Measurements from ENCODE around the gene SCYL1.

DNA sequence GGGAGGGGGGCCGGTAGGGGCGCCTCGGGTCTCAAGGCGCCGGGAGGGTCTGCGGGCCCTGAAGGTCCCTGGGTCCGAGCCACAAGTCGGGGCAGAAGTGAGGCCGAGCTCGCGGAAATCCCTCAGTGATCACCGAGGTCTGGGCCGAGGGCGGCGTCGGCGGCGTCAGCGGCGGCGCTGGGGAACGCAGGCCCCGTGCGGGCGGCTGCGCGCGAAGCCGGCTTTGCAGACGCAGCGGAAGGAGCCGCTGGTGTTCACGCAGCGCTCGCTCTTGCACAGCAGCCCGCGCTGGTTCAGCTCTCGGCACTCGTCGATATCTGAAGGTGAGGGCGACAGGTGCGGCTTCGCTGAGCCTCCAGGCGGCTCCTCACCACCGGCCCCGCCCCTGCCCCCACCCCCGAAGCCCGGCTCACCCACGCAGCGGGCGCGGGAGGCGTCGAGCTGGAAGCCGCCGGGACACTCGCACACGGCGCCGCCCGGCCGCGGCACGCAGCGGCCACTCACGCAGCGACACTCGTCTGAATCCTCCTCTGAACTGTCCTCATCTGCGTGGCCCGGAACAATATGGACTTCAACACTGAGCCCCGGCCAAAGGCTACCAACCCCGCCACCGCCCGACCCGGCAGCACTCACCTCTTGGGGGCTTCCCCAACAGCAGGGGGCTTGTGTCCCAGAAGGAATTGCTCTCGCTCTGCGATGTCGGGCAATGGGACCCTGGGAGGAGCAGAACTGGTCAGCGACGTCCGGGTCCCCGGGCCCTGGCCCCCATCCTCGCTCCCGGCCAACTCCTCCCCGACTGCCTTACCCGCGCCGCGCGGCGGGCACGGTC lies 14.2 kb downstream of the SCYL1 start:
- no peak for TF ChIP-seq EZH2 (IDR thresholded peaks at IDR 0.05)
- TF ChIP-seq, protein P1, sequence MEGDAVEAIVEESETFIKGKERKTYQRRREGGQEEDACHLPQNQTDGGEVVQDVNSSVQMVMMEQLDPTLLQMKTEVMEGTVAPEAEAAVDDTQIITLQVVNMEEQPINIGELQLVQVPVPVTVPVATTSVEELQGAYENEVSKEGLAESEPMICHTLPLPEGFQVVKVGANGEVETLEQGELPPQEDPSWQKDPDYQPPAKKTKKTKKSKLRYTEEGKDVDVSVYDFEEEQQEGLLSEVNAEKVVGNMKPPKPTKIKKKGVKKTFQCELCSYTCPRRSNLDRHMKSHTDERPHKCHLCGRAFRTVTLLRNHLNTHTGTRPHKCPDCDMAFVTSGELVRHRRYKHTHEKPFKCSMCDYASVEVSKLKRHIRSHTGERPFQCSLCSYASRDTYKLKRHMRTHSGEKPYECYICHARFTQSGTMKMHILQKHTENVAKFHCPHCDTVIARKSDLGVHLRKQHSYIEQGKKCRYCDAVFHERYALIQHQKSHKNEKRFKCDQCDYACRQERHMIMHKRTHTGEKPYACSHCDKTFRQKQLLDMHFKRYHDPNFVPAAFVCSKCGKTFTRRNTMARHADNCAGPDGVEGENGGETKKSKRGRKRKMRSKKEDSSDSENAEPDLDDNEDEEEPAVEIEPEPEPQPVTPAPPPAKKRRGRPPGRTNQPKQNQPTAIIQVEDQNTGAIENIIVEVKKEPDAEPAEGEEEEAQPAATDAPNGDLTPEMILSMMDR (IDR thresholded peaks at IDR 0.05), result peak; percentile 17
- peak; percentile 86 for TF ChIP-seq EZH2phosphoT487 (IDR thresholded peaks at IDR 0.05)

Measured in neural progenitor cell (in vitro differentiated cells).